AG09319 (cell line): ENCODE results near the gene PHKA1.

Source experiments
- DNase-seq: peaks from one replicate; pipeline ENCODE4 v3.0.0-alpha.2; 2010; ENCODE audit warnings: low read depth; ENCODE audit errors: extremely low read depth
- TF ChIP-seq, protein P1 (sequence below): IDR thresholded peaks from 2 replicates; pipeline ENCODE4 v1.5.1; 2011; ENCODE audit warnings: low read depth, mild to moderate bottlenecking, inconsistent platforms, low read length, moderate library complexity

The PHKA1 gene

GRCh38 chrX:72713130-72713529 lies 976 bp downstream of the PHKA1 start:
- DNase-seq: no peak
- TF ChIP-seq, protein P1, sequence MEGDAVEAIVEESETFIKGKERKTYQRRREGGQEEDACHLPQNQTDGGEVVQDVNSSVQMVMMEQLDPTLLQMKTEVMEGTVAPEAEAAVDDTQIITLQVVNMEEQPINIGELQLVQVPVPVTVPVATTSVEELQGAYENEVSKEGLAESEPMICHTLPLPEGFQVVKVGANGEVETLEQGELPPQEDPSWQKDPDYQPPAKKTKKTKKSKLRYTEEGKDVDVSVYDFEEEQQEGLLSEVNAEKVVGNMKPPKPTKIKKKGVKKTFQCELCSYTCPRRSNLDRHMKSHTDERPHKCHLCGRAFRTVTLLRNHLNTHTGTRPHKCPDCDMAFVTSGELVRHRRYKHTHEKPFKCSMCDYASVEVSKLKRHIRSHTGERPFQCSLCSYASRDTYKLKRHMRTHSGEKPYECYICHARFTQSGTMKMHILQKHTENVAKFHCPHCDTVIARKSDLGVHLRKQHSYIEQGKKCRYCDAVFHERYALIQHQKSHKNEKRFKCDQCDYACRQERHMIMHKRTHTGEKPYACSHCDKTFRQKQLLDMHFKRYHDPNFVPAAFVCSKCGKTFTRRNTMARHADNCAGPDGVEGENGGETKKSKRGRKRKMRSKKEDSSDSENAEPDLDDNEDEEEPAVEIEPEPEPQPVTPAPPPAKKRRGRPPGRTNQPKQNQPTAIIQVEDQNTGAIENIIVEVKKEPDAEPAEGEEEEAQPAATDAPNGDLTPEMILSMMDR: no peak

DNA sequence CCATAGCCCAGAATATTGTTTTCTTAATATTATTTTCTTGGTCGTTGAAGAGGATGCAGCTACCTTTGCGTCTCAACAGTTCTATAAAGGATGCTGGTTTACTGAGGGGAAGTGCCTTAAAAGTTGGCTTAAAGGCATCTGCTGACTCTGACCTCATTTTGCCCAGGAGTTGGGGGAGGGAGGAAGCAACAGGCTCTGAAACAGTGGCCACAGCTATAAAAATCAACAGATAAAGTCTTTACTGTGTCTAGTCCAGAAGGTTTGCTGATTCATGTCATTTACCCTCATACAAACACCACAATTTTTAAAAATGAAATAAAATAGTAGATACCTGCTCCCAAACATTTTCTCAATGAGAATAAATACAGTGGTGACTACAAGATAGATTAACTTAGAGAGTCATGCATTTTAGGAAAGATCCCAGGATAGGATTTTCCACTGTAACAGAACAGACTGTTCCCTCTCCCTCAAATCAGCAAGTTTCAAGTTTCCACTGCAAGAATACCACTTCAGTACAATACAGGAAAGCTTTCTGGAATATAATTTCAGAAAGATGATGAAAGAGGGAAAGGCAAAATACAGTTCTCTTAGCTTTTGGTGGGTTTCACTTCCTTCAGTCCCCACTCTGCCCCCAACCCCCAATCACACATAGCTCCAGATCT lies 1.9 kb downstream of the PHKA1 start:
- no peak for DNase-seq
- TF ChIP-seq, protein P1: no peak

- TF ChIP-seq, protein P1: no peak
- no peak for DNase-seq
These were observed 8.3 kb downstream of the PHKA1 start for GRCh38 chrX:72705814-72706213.

DNA sequence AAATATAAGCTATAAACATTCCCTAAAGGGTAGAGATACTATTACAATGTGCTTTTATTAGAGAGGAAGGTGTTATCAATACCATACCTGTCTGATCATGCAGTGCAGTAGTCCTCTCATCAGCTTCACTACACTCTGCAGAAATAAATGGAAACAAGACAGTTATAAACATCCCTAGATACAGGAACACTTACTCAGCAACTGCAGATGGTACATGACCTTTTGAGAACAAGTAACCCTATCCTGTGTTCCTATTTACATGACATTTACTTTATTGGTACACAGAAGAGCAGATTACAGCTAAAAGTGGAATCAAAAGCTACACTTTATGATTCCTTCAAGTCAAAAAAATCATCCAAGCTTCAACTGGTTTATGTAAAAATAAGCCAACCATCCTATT lies 9.0 kb downstream of the PHKA1 start:
- TF ChIP-seq, protein P1: no peak
- no peak for DNase-seq

DNA sequence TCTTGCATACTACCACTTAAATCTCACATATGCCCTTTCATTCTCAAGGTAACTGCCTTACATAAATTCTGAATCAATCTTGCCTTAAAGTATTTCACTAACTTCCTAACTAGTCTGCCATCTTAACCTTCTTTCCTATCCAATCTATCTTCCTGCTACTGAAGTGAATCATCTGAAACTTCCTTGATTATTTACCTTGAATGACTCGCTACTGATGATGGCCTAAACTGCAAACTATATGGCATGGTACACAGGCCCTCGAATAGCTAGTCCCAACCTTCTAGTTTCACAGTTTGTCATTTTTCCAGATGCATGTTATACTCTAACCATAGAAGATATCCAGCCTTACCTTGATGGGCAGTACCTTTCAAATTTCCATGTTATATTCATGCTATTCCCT lies 19.9 kb downstream of the PHKA1 start:
- TF ChIP-seq, protein P1: no peak
- DNase-seq: no peak

DNA sequence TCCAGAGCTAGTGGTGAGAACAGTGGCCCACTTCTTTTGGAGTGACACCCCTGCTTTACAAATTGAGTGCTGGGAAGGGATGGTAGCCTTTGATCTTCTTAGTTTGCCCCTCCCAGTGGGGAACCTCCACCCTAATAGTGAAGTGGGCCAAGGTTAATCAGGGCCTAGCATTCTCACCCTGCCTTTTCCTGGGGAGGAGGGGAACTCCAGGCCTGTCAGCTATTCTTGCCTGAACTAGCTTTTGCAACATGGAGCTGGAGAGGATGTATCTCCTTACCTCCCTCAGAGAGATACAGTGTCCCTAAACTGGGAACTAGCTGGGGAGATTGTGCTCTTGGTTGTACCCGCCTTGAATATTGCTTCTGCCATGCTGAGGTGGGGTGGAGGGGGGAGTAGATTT lies 20.6 kb downstream of the PHKA1 start:
- TF ChIP-seq, protein P1: no peak
- DNase-seq: no peak

- no peak for DNase-seq
- TF ChIP-seq, protein P1: no peak
These were observed 26.7 kb downstream of the PHKA1 start for GRCh38 chrX:72687396-72687795.
